Upper lobe of left lung (tissue), 6 donors: Measurements from ENCODE around the gene RHPN2. TPM values are rescaled to one million over a fixed set of nuclear protein-coding genes. Genes with fewer than 3 reads are reported as not detected.
"Not testable (repeated sequence)": the region's sequence is repeated elsewhere in the genome, so short reads cannot be mapped to it uniquely, and the experiment has no call there.

ENCODE experiments used
- ATAC-seq, 2 donors: fragments of 200-7000 bp; cut with Tn5 transposase; one replicate each; pipeline ENCODE4 v1.9.1; 2022; ENCODE audit warnings: mild to moderate bottlenecking in 2 of 2, moderate library complexity in 2 of 2; ENCODE audit not compliant: low FRiP score in 2 of 2
- DNase-seq, 2 donors: peaks; one replicate each; pipeline ENCODE4 v3.0.0-alpha.2; 2019 to 2020
- H3K27ac ChIP-seq, 4 donors: fragments of 200-600 bp; sonication (generic); one replicate each; pipeline ENCODE4 v1.5.1; 2016 to 2019
- H3K27me3 ChIP-seq, 4 donors: fragments of 200-600 bp; sonication (generic); one replicate each; pipeline ENCODE4 v1.5.1; 2017 to 2019
- H3K36me3 ChIP-seq, 4 donors: fragments of 200-600 bp; sonication (generic); one replicate each; pipeline ENCODE4 v1.5.1; 2016 to 2019
- H3K4me1 ChIP-seq, 4 donors: fragments of 200-600 bp; sonication (generic); one replicate each; pipeline ENCODE4 v1.5.1; 2018 to 2019
- H3K4me3 ChIP-seq, 4 donors: fragments of 200-600 bp; sonication (generic); one replicate each; pipeline ENCODE4 v1.5.1; 2017 to 2019; ENCODE audit warnings: mild to moderate bottlenecking in 2 of 4, moderate library complexity in 1 of 4
- H3K9me3 ChIP-seq, 4 donors: fragments of 200-600 bp; sonication (generic); one replicate each; pipeline ENCODE4 v1.5.1; 2018 to 2019
- EP300 ChIP-seq, 4 donors: sonication (generic); formaldehyde crosslinking; IDR thresholded peaks; one replicate each; pipeline ENCODE4 v1.5.1; 2017; ENCODE audit warnings: antibody characterized with exemption in 4 of 4, control low read depth in 2 of 4
- POLR2A ChIP-seq, 4 donors: fragments of 450-650 bp; IDR thresholded peaks; one replicate each; pipeline ENCODE4 v1.5.1; 2016 to 2017; ENCODE audit warnings: antibody characterized with exemption in 4 of 4, mild to moderate bottlenecking in 2 of 4
- POLR2AphosphoS5 ChIP-seq, 2 donors: sonication (generic); formaldehyde crosslinking; IDR thresholded peaks; one replicate each; pipeline ENCODE4 v1.5.1; 2017; ENCODE audit warnings: antibody characterized with exemption in 2 of 2
- WGBS, 2 donors: methylation state at CpG; one replicate each; pipeline ENCODE4 v1.1.5; 2017 to 2018; 5-methylcytosine and 5-hydroxymethylcytosine counted together
- total RNA-seq, 6 donors: library from RNA; depleted of rRNA in 4 of 6; stranded (reverse); fragments of >200 nt in 4 of 6; gene quantifications; one replicate each; pipeline versions ENCODE4 v1.1.0 to v1.2.1, GENCODE V29; 2016 to 2021
- TF ChIP-seq, protein P1 (sequence below), 6 experiments: fragments of 450-650 bp in 4 of 6; fragments of 200-600 bp in 2 of 6; sonication (generic) in 2 of 6; IDR thresholded peaks; one replicate each; pipeline ENCODE4 v1.5.1; 2016 to 2019; ENCODE audit warnings: antibody characterized with exemption in 6 of 6
- donor health status: DM: no; HTN: no; CAD: no; lungs with moderate emphysema.
- donor health status: DM: no; HTN: yes; CAD: no; lungs with severe emphysema.

The RHPN2 gene
- total RNA-seq, 6 donors from 2014 or later: 5.6 to 33.5 (median 13.1) TPM

GRCh38 chr19:32945260-32945659 lies 119.4 kb downstream of the RHPN2 start:
- no peak overlapping the region for H3K4me3 ChIP-seq
- no peak for TF ChIP-seq POLR2AphosphoS5 (IDR thresholded peaks at IDR 0.05)
- TF ChIP-seq, protein P1, sequence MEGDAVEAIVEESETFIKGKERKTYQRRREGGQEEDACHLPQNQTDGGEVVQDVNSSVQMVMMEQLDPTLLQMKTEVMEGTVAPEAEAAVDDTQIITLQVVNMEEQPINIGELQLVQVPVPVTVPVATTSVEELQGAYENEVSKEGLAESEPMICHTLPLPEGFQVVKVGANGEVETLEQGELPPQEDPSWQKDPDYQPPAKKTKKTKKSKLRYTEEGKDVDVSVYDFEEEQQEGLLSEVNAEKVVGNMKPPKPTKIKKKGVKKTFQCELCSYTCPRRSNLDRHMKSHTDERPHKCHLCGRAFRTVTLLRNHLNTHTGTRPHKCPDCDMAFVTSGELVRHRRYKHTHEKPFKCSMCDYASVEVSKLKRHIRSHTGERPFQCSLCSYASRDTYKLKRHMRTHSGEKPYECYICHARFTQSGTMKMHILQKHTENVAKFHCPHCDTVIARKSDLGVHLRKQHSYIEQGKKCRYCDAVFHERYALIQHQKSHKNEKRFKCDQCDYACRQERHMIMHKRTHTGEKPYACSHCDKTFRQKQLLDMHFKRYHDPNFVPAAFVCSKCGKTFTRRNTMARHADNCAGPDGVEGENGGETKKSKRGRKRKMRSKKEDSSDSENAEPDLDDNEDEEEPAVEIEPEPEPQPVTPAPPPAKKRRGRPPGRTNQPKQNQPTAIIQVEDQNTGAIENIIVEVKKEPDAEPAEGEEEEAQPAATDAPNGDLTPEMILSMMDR (IDR thresholded peaks at IDR 0.05): no peak
- no peak for TF ChIP-seq EP300 (IDR thresholded peaks at IDR 0.05)
- no peak for TF ChIP-seq POLR2A (IDR thresholded peaks at IDR 0.05)
- H3K9me3 ChIP-seq: no peaks in the 10 kb centered on the region
- no peaks in the 10 kb centered on the region for H3K4me1 ChIP-seq
- ATAC-seq: no peak
- H3K36me3 ChIP-seq: peaks cover 0 to 74% (median 44%) of the 10 kb centered on the region in 4 donors
- WGBS, 2 donors: 74 to 81% methylated on average over 3 of the region's 3 CpGs
- no peak for DNase-seq
- no peaks in the 10 kb centered on the region for H3K27me3 ChIP-seq
- no peak overlapping the region for H3K27ac ChIP-seq

DNA sequence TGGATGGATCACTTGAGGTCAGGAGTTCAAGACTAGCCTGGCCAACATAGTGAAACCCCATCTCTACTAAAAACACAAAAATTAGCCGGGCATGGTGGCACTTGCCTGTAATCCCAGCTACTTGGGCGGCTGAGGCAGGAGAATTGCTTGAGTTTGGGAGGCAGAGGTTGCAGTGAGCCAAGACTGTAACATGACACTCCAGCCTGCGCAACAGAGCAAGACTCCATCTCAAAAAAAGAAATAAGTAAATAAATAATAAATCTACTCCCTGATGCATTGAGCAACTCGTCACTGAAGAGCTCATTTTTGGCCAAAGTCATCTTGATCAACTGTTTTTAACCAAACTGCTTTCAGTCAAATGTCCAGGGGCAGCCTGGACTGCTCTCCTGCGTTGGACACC lies 123.4 kb downstream of the RHPN2 start:
- ATAC-seq, H3K4me3 ChIP-seq, DNase-seq, H3K27me3 ChIP-seq, H3K9me3 ChIP-seq, H3K4me1 ChIP-seq, H3K27ac ChIP-seq: not testable (repeated sequence)
- WGBS, 2 donors: 93 to 95% methylated on average over 5 of the region's 5 CpGs
- H3K36me3 ChIP-seq: peaks cover 4 to 74% (median 44%) of the 10 kb centered on the region in 4 donors

GRCh38 chr19:32936065-32936464 lies 128.6 kb downstream of the RHPN2 start:
- H3K4me1 ChIP-seq: no peaks in the 10 kb centered on the region
- no peaks in the 10 kb centered on the region for H3K9me3 ChIP-seq
- peaks cover 4 to 77% (median 28%) of the 10 kb centered on the region in 4 donors for H3K36me3 ChIP-seq
- H3K4me3 ChIP-seq: no peak overlapping the region
- no peaks in the 10 kb centered on the region for H3K27me3 ChIP-seq
- 85 to 98% methylated on average over 5 to 6 of the region's 8 CpGs for WGBS, 2 donors
- DNase-seq: peak in 1 of 2 donors; percentile 58
- ATAC-seq: peak in 1 of 2 donors; percentile 50
- no peak overlapping the region for H3K27ac ChIP-seq
- TF ChIP-seq, protein P1 (IDR thresholded peaks at IDR 0.05): no peak
- no peak for TF ChIP-seq EP300 (IDR thresholded peaks at IDR 0.05)
- TF ChIP-seq POLR2AphosphoS5 (IDR thresholded peaks at IDR 0.05): no peak
- TF ChIP-seq POLR2A (IDR thresholded peaks at IDR 0.05): no peak

- TF ChIP-seq, protein P1 (IDR thresholded peaks at IDR 0.05): no peak
- no peak for TF ChIP-seq POLR2A (IDR thresholded peaks at IDR 0.05)
- TF ChIP-seq POLR2AphosphoS5 (IDR thresholded peaks at IDR 0.05): no peak
- no peak for TF ChIP-seq EP300 (IDR thresholded peaks at IDR 0.05)
- DNase-seq (no peak), ATAC-seq (peak in 1 of 2 donors; percentile 28)
- no peaks in the 10 kb centered on the region for H3K27me3 ChIP-seq
- no peak overlapping the region for H3K4me3 ChIP-seq
- peaks cover 4 to 82% (median 30%) of the 10 kb centered on the region in 4 donors for H3K36me3 ChIP-seq
- H3K9me3 ChIP-seq: no peaks in the 10 kb centered on the region
- WGBS, 2 donors: 79 to 95% methylated on average over 5 to 6 of the region's 9 CpGs
- H3K27ac ChIP-seq: no peak overlapping the region
- H3K4me1 ChIP-seq: no peaks in the 10 kb centered on the region
These were observed 129.1 kb downstream of the RHPN2 start for GRCh38 chr19:32935629-32936028.

- no peak overlapping the region for H3K27ac ChIP-seq
- ATAC-seq (no peak), DNase-seq (no peak)
- no peaks in the 10 kb centered on the region for H3K4me1 ChIP-seq
- H3K36me3 ChIP-seq: peaks cover 9 to 91% (median 41%) of the 10 kb centered on the region in 4 donors
- H3K9me3 ChIP-seq: peaks cover 0 to 2% (median under 1%) of the 10 kb centered on the region in 4 donors
- TF ChIP-seq, protein P1 (IDR thresholded peaks at IDR 0.05): no peak
- TF ChIP-seq EP300 (IDR thresholded peaks at IDR 0.05) (no peak), POLR2AphosphoS5 (IDR thresholded peaks at IDR 0.05) (no peak), POLR2A (IDR thresholded peaks at IDR 0.05) (no peak)
- H3K4me3 ChIP-seq: no peak overlapping the region
- no peaks in the 10 kb centered on the region for H3K27me3 ChIP-seq
- WGBS, 2 donors: 90 to 93% methylated on average over 3 of the region's 3 CpGs
These were observed 131.1 kb downstream of the RHPN2 start for GRCh38 chr19:32933571-32933970.
